ENCODE measurements around the gene CERCAM. TPM values are rescaled to one million over a fixed set of nuclear protein-coding genes. Genes with fewer than 3 reads are reported as not detected.
A peak's percentile ranks its signal among the peaks of the same experiment; 100 is the strongest.

Gene CERCAM, protein sequence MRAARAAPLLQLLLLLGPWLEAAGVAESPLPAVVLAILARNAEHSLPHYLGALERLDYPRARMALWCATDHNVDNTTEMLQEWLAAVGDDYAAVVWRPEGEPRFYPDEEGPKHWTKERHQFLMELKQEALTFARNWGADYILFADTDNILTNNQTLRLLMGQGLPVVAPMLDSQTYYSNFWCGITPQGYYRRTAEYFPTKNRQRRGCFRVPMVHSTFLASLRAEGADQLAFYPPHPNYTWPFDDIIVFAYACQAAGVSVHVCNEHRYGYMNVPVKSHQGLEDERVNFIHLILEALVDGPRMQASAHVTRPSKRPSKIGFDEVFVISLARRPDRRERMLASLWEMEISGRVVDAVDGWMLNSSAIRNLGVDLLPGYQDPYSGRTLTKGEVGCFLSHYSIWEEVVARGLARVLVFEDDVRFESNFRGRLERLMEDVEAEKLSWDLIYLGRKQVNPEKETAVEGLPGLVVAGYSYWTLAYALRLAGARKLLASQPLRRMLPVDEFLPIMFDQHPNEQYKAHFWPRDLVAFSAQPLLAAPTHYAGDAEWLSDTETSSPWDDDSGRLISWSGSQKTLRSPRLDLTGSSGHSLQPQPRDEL
- total RNA-seq (under 1 TPM; 0.29 to 0.64 TPM), polyA plus RNA-seq (under 1 TPM in 1 of 2 donors, not detected in 1; 0.38 TPM)

DNA sequence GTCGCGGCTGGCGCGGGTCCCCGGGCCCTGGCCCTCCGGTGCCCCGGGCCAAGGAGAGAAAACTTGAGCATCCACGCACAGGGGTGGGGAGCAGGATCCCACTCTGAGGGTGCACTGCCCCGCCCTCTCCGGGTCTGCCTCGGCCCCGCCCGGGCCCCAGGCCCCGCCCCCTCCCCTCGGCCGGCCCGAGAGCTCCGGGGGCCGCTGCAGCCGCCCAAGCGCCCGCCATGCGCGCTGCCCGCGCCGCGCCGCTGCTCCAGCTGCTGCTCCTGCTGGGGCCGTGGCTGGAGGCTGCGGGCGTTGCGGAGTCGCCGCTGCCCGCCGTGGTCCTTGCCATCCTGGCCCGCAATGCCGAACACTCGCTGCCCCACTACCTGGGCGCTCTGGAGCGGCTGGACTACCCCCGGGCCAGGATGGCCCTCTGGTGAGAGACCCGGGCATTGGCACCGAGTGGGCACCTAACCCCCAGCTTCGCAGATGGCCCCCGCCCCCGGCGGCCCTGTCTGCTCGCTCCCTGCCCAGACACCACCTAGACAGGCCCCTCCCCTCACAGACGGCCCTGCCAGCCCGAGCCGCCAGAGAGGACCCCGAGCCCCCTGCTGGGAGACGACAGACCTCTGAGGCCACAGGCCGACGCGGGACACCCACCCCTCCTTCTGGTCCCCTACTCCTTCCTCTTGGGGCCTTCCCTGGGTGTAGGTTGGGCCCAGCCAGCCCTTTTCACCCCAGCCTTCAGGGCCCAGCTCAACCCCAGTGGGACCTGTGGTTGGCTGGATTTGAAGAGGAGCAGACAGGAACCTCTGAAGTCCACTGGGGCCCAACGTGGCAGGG, at the start of gene CERCAM:
CERCAM (plus strand) TSS at position 207 of the 831 bp plus-strand sequence; CDS start at position 228, 21 bp downstream.
- H3K4me1 Mint-ChIP-seq: peaks cover 0 to 13% (median 8%) of the 10 kb centered on the region in 4 donors
- H3K4me3 ChIP-seq (ENCODE audit: low read length in 2 of 2): peak within 1 kb of the TSS; percentile 29 to 58
- peaks cover 14% of the 10 kb centered on the region for H3K4me1 ChIP-seq (ENCODE audit: insufficient read depth, low read length)
- peaks cover 14 to 20% of the 10 kb centered on the region in 2 donors for H3K27me3 Mint-ChIP-seq
- H3K36me3 ChIP-seq (ENCODE audit: insufficient read depth, low read length): no peaks in the 10 kb centered on the region
- H3K9me3 ChIP-seq (ENCODE audit: control insufficient read depth in 1 of 2, low read length in 2 of 2): no peaks in the 10 kb centered on the region
- peak within 1 kb of the TSS; percentile 21 for H3K27ac ChIP-seq (ENCODE audit: low read depth, low read length)
- peaks cover 13% of the 10 kb centered on the region for H3K27me3 ChIP-seq (ENCODE audit: insufficient read depth, low read length)
- H3K27ac Mint-ChIP-seq: peak within 1 kb of the TSS in 2 of 7 donors; percentile 68 to 70
- DNase-seq: peak in 4 of 5 donors; percentile 12 to 33 (median 20)
- peak within 1 kb of the TSS; percentile 77 to 87 (median 84) for H3K4me3 Mint-ChIP-seq
- CTCF ChIA-PET (ENCODE audit: partially characterized antibody): interaction anchor here (0.8 to 2.6 kb wide), 10 partner anchors 8 to 126 kb away, joined by 3 to 20 read pairs (median 5); partner anchors contain the start of gene URM1
- intact Hi-C loops (cut with micrococcal nuclease): loop anchor here (1.0 to 2.0 kb wide), 2 partner anchors 35 to 58 kb away; partner anchors contain the start of gene ODF2
- no peaks in the 10 kb centered on the region for H3K9me3 Mint-ChIP-seq
- POLR2A ChIA-PET (ENCODE audit: partially characterized antibody): interaction anchor here (1.0 to 1.2 kb wide), 2 partner anchors 9 to 59 kb away, joined by 3 read pairs; no protein-coding TSS in a partner anchor
- H3K36me3 Mint-ChIP-seq: no peaks in the 10 kb centered on the region

DNA sequence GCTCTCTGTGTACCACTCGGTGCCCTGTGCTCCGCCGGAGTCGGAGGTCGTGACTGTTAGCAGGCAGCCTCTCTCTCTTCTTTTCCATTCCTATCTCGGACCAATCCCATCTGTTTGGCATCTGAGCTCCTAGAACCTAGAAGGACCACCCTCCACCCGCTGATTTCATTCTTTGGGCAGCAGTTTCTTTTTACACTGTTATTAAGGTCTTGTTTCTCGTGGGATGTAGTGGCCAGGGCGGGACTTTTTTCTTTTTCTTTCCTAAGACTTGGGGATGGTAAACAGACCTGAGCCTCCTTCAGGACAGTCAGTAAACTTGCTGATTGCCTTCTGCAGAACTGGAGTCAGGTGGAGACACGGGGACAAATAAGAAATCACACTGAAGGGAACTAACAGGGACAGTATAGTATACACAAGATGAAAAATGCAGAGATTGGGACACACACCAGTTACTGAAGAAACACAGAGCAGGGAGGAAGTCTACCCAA, 49.0 kb upstream of the CERCAM start:
- intact Hi-C loops (cut with micrococcal nuclease): loop anchor here (1.0 to 10.0 kb wide), 7 partner anchors 9 to 403 kb away; partner anchors contain the start of genes COQ4, NAIF1, ODF2 and SLC27A4
- Histone ChIP-seq H3K4me3 (ENCODE audit: low read length in 2 of 2) (peak overlapping the region; percentile 75 to 95), H3K27me3 (ENCODE audit: insufficient read depth, low read length) (no peaks in the 10 kb centered on the region), H3K36me3 (ENCODE audit: insufficient read depth, low read length) (peaks cover 11% of the 10 kb centered on the region), H3K27ac (ENCODE audit: low read depth, low read length) (peak overlapping the region; percentile 91), H3K4me1 (ENCODE audit: insufficient read depth, low read length) (peaks cover 20% of the 10 kb centered on the region), H3K9me3 (ENCODE audit: control insufficient read depth in 1 of 2, low read length in 2 of 2) (no peaks in the 10 kb centered on the region)
- Mint-ChIP-seq H3K36me3 (peaks cover 9 to 28% of the 10 kb centered on the region in 2 donors), H3K27me3 (peaks cover 2 to 4% of the 10 kb centered on the region in 2 donors), H3K9me3 (peaks cover 0 to 2% (median 0%) of the 10 kb centered on the region in 8 donors), H3K27ac (peak overlapping the region; percentile 97 to 99 (median 98)), H3K4me3 (peak overlapping the region; percentile 95 to 98 (median 96)), H3K4me1 (peaks cover 22 to 37% (median 29%) of the 10 kb centered on the region in 4 donors)
- no peak for DNase-seq
- ChIA-PET CTCF (ENCODE audit: partially characterized antibody) (interaction anchor here (0.9 to 4.3 kb wide), 7 partner anchors 10 to 116 kb away, joined by 3 to 54 read pairs (median 4); no protein-coding TSS in a partner anchor), POLR2A (ENCODE audit: partially characterized antibody) (interaction anchor here (1.1 to 3.7 kb wide), 17 partner anchors 10 to 656 kb away, joined by 3 to 41 read pairs (median 6); partner anchors contain the start of genes ENDOG, GLE1, GOLGA2 and ODF2)

DNA sequence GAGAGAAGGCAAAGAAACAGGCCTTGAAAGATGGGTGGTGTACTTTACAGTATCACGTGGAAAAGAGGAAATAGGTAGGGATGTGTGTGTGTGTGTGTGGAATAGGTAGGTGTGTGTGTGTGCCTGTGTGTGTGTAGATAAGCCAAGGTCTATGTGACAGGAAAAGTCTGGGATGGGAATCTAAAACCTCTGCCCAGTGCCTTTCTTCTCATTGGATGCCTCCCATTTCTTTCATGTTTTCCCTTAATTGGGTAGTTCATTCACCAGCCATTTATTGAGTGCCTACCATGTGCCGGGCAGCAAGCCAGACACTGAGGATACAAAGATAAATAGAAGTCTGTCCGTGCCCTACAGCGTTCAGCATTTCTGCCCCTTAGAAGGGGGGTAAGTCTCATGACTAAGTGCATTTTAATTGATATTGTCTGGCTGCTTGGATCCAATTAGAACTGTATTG, 48.4 kb upstream of the CERCAM start:
- CTCF ChIA-PET (ENCODE audit: partially characterized antibody): interaction anchor here (1.5 to 4.3 kb wide), 2 partner anchors 11 to 48 kb away, joined by 5 to 54 read pairs; no protein-coding TSS in a partner anchor
- POLR2A ChIA-PET (ENCODE audit: partially characterized antibody): interaction anchor here (0.7 to 3.7 kb wide), 7 partner anchors 11 to 1492 kb away, joined by 3 to 41 read pairs (median 7); partner anchors contain the start of genes GOLGA2, ODF2, SWI5 and TRUB2
- H3K27me3 ChIP-seq (ENCODE audit: insufficient read depth, low read length): no peaks in the 10 kb centered on the region

DNA sequence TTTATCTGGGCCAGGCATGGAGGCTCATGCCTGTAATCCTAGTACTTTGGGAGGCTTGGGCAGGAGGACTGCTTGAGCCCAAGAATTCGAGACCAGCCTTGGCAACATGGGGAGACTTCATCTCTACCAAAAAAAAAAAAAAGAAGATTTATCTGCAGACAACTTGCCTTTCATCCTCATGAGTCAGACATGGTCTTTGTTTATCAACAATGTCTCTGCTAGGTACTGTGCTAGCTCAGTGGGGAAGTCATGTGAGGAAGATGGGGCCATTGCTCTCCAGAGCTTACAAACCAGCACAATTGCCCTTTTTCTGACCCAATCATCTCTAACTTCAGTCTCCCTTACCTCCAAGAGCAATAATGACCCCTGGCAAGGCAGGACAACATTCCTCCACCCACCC, 47.9 kb upstream of the CERCAM start:
- no peak overlapping the region for H3K4me3 ChIP-seq (ENCODE audit: low read length in 2 of 2)

More for the DNA sequence above, 48.4 kb upstream of the CERCAM start:
- Mint-ChIP-seq H3K9me3 (peaks cover 0 to 2% (median 0%) of the 10 kb centered on the region in 8 donors), H3K36me3 (peaks cover 9 to 31% of the 10 kb centered on the region in 2 donors), H3K27ac (peak overlapping the region; percentile 97 to 99 (median 98)), H3K4me3 (peak overlapping the region; percentile 95 to 98 (median 96)), H3K4me1 (peaks cover 22 to 37% (median 30%) of the 10 kb centered on the region in 4 donors), H3K27me3 (peaks cover 0 to under 1% of the 10 kb centered on the region in 2 donors)
- peak overlapping the region in 1 of 2 donors; percentile 95 for H3K4me3 ChIP-seq (ENCODE audit: low read length in 2 of 2)
- peaks cover 11% of the 10 kb centered on the region for H3K36me3 ChIP-seq (ENCODE audit: insufficient read depth, low read length)
- intact Hi-C loops (cut with micrococcal nuclease): loop anchor here (10.0 kb wide), 1 partner anchor 403 kb away; the partner anchor contains the start of gene ZER1
- peaks cover 20% of the 10 kb centered on the region for H3K4me1 ChIP-seq (ENCODE audit: insufficient read depth, low read length)
- DNase-seq: no peak
- H3K27ac ChIP-seq (ENCODE audit: low read depth, low read length): peak overlapping the region; percentile 91
- no peaks in the 10 kb centered on the region for H3K9me3 ChIP-seq (ENCODE audit: control insufficient read depth in 1 of 2, low read length in 2 of 2)

DNA sequence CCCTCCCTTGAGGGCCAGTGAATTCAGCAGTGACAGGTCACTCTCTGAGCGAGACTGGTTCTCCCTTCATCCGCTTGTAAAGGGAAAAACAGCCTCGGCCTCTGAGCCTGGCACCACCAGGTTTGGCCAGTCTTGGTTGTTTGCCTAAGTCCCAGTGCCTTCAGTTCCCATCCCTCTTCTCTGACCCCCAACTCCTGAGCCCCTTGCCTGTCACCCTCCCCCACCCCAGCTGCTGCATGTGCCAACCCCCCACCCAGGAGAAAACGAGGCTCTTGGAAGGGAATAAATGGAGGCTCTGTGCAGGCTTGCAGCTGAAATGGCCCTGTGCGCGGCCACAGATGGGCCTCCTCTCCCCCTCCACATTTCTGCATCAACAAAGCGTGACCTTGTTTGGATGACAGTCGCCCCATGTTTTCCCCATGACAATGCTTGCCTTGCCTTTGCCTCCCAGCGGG, 46.4 kb upstream of the CERCAM start:
- H3K27me3 Mint-ChIP-seq: no peaks in the 10 kb centered on the region
- H3K9me3 Mint-ChIP-seq: peaks cover 0 to 2% (median 0%) of the 10 kb centered on the region in 8 donors
- H3K27ac Mint-ChIP-seq: no peak overlapping the region
- no peak for DNase-seq
- no peak overlapping the region for H3K27ac ChIP-seq (ENCODE audit: low read depth, low read length)
- no peak overlapping the region for H3K4me3 ChIP-seq (ENCODE audit: low read length in 2 of 2)
- intact Hi-C loops (cut with micrococcal nuclease): loop anchor here (10.0 kb wide), 1 partner anchor 401 kb away; the partner anchor contains the start of gene ZER1
- CTCF ChIA-PET (ENCODE audit: partially characterized antibody): no interaction called here
- H3K4me1 ChIP-seq (ENCODE audit: insufficient read depth, low read length): peaks cover 20% of the 10 kb centered on the region
- no peak overlapping the region for H3K4me3 Mint-ChIP-seq
- H3K9me3 ChIP-seq (ENCODE audit: control insufficient read depth in 1 of 2, low read length in 2 of 2): no peaks in the 10 kb centered on the region
- H3K36me3 Mint-ChIP-seq: peaks cover 18 to 41% of the 10 kb centered on the region in 2 donors
- H3K27me3 ChIP-seq (ENCODE audit: insufficient read depth, low read length): no peaks in the 10 kb centered on the region
- peaks cover 22% of the 10 kb centered on the region for H3K36me3 ChIP-seq (ENCODE audit: insufficient read depth, low read length)
- peaks cover 23 to 37% (median 30%) of the 10 kb centered on the region in 4 donors for H3K4me1 Mint-ChIP-seq
- POLR2A ChIA-PET (ENCODE audit: partially characterized antibody): interaction anchor here (0.6 kb wide), 1 partner anchor 11 kb away, joined by 3 read pairs; no protein-coding TSS in a partner anchor

More for the DNA sequence above, 47.9 kb upstream of the CERCAM start:
- ChIA-PET CTCF (ENCODE audit: partially characterized antibody) (interaction anchor here (4.3 kb wide), 1 partner anchor 11 kb away, joined by 54 read pairs; no protein-coding TSS in a partner anchor), POLR2A (ENCODE audit: partially characterized antibody) (interaction anchor here (0.7 to 3.7 kb wide), 2 partner anchors 11 to 1492 kb away, joined by 3 to 41 read pairs; no protein-coding TSS in a partner anchor)
- Mint-ChIP-seq H3K4me1 (peaks cover 22 to 37% (median 30%) of the 10 kb centered on the region in 4 donors), H3K4me3 (peak overlapping the region; percentile 95 to 98 (median 96)), H3K9me3 (peaks cover 0 to 2% (median 0%) of the 10 kb centered on the region in 8 donors), H3K27me3 (no peaks in the 10 kb centered on the region), H3K36me3 (peaks cover 11 to 31% of the 10 kb centered on the region in 2 donors), H3K27ac (peak overlapping the region in 5 of 7 donors; percentile 50 to 99 (median 97))
- Histone ChIP-seq H3K36me3 (ENCODE audit: insufficient read depth, low read length) (peaks cover 13% of the 10 kb centered on the region), H3K27me3 (ENCODE audit: insufficient read depth, low read length) (no peaks in the 10 kb centered on the region), H3K4me1 (ENCODE audit: insufficient read depth, low read length) (peaks cover 20% of the 10 kb centered on the region), H3K9me3 (ENCODE audit: control insufficient read depth in 1 of 2, low read length in 2 of 2) (no peaks in the 10 kb centered on the region), H3K27ac (ENCODE audit: low read depth, low read length) (no peak overlapping the region)
- intact Hi-C loops (cut with micrococcal nuclease): loop anchor here (10.0 kb wide), 1 partner anchor 402 kb away; the partner anchor contains the start of gene ZER1
- DNase-seq: no peak

Data from CD4-positive, alpha-beta memory T cell (primary cell).